ENCODE data around the gene TEX28.
"Not testable (repeated sequence)": the region's sequence is repeated elsewhere in the genome, so short reads cannot be mapped to it uniquely, and the experiment has no call there.

DNA sequence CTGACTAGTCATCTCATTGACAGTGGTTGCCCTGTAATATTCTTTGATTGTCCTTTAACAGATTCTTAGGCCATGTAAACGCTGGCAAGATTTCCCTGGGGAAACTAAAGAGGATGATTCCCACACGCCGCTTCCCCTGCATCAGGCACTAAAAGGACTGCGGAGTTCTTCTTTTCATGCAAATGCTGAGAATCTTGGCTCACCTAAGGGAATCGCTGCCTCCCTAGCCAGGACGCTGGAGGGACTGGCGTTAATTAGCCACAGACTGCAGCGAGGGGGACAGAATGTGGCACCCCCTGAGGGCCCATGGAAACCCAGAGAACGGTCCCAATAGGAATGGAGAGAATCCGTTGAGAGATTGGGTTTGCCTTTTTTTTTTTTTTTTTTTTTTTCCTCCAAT, 8.5 kb downstream of the TEX28 start:
- TF ChIP-seq, protein P1, sequence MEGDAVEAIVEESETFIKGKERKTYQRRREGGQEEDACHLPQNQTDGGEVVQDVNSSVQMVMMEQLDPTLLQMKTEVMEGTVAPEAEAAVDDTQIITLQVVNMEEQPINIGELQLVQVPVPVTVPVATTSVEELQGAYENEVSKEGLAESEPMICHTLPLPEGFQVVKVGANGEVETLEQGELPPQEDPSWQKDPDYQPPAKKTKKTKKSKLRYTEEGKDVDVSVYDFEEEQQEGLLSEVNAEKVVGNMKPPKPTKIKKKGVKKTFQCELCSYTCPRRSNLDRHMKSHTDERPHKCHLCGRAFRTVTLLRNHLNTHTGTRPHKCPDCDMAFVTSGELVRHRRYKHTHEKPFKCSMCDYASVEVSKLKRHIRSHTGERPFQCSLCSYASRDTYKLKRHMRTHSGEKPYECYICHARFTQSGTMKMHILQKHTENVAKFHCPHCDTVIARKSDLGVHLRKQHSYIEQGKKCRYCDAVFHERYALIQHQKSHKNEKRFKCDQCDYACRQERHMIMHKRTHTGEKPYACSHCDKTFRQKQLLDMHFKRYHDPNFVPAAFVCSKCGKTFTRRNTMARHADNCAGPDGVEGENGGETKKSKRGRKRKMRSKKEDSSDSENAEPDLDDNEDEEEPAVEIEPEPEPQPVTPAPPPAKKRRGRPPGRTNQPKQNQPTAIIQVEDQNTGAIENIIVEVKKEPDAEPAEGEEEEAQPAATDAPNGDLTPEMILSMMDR (IDR thresholded peaks at IDR 0.05): not testable (repeated sequence)
- not testable (repeated sequence) for TF ChIP-seq POLR2A (IDR thresholded peaks at IDR 0.05)
